ENCODE measurements around the gene LRPAP1. TPM values are rescaled to one million over a fixed set of nuclear protein-coding genes. Genes with fewer than 3 reads are reported as not detected.

The LRPAP1 gene
- total RNA-seq, 2 donors from 2014 or later: 82.5 to 93.9 TPM

DNA sequence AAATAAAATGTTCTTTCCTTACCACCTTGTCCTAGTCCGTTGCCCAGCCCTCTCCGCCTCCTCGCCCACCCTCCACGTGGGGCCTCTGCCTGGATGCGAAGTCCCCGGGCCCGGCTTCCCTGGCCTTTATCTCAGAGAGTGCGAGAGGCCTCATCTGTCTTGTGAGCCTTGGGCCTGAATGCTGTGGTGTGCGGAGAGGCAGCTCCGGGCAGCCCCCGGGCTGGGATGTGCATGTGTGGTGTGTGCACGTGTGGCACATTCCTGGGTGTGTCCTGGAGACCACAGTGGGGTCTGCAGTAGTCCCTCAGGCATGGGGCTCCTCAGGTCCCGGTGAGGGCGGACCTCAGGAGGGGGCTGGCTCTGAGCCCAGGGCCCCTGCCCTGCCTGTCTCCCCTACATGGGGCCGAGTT is 37.8 kb downstream of the LRPAP1 start:
- Histone ChIP-seq H3K36me3 (replicated peaks in 1 of 2; ENCODE audit: insufficient read depth in 1 of 2, low read depth in 2 of 2) (no peaks in the 10 kb centered on the region), H3K4me1 (no peaks in the 10 kb centered on the region), H3K27me3 (no peaks in the 10 kb centered on the region), H3K4me3 (no peak overlapping the region), H3K9me3 (no peaks in the 10 kb centered on the region), H3K27ac (no peak overlapping the region)
- TF ChIP-seq, protein P1, sequence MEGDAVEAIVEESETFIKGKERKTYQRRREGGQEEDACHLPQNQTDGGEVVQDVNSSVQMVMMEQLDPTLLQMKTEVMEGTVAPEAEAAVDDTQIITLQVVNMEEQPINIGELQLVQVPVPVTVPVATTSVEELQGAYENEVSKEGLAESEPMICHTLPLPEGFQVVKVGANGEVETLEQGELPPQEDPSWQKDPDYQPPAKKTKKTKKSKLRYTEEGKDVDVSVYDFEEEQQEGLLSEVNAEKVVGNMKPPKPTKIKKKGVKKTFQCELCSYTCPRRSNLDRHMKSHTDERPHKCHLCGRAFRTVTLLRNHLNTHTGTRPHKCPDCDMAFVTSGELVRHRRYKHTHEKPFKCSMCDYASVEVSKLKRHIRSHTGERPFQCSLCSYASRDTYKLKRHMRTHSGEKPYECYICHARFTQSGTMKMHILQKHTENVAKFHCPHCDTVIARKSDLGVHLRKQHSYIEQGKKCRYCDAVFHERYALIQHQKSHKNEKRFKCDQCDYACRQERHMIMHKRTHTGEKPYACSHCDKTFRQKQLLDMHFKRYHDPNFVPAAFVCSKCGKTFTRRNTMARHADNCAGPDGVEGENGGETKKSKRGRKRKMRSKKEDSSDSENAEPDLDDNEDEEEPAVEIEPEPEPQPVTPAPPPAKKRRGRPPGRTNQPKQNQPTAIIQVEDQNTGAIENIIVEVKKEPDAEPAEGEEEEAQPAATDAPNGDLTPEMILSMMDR (IDR thresholded peaks at IDR 0.05): no peak
- no peak for TF ChIP-seq POLR2A (IDR thresholded peaks at IDR 0.05)
- intact Hi-C loops (cut with DNase I): no loop called here
- no peak for ATAC-seq
- 68 to 73% methylated on average over 10 to 12 of the region's 15 CpGs for WGBS, 2 donors
- no peak for DNase-seq

DNA sequence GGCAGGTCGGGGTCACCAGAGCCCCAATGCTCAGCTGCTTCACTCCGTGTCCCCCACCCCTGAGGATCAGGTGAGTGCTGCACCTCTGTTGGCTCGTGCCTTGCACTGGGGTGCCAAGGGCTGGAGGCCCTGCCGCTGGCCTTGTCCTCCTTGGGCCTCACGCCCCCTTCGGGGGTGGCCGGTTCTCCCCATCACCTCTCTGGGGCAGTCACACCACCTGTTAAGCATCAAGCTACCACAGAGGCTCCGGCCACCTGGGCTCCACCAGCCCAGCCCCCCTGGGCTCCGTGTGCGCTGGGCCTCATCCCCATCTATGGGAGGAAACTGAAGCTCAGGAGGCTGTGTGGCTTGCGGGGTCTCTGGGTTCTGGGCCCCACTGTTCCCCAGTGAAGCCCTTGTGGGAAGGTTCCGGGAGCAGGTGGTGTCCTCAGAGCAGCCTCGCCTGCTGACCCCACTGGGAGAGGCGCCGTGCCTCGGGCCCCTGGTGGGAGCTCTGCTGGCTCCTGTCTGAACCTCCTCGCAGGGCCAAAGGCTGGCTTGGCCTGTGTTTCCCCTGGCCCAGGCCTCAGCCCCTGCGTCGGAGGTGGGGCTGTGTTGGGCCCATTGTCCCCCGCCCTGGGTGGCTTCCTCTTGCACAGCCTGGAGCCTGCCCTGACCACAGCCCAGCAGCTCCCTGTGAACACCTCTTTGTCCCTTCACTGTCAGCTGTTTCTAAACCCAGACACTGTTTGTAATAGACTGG is 38.3 kb downstream of the LRPAP1 start:
- intact Hi-C loops (cut with DNase I): no loop called here
- Histone ChIP-seq H3K4me1 (no peaks in the 10 kb centered on the region), H3K4me3 (no peak overlapping the region), H3K27me3 (no peaks in the 10 kb centered on the region), H3K9me3 (no peaks in the 10 kb centered on the region), H3K27ac (no peak overlapping the region), H3K36me3 (replicated peaks in 1 of 2; ENCODE audit: insufficient read depth in 1 of 2, low read depth in 2 of 2) (no peaks in the 10 kb centered on the region)
- no peak for TF ChIP-seq POLR2A (IDR thresholded peaks at IDR 0.05)
- no peak for ATAC-seq
- WGBS, 2 donors: 73 to 86% methylated on average over 16 to 20 of the region's 20 CpGs
- no peak for DNase-seq

DNA sequence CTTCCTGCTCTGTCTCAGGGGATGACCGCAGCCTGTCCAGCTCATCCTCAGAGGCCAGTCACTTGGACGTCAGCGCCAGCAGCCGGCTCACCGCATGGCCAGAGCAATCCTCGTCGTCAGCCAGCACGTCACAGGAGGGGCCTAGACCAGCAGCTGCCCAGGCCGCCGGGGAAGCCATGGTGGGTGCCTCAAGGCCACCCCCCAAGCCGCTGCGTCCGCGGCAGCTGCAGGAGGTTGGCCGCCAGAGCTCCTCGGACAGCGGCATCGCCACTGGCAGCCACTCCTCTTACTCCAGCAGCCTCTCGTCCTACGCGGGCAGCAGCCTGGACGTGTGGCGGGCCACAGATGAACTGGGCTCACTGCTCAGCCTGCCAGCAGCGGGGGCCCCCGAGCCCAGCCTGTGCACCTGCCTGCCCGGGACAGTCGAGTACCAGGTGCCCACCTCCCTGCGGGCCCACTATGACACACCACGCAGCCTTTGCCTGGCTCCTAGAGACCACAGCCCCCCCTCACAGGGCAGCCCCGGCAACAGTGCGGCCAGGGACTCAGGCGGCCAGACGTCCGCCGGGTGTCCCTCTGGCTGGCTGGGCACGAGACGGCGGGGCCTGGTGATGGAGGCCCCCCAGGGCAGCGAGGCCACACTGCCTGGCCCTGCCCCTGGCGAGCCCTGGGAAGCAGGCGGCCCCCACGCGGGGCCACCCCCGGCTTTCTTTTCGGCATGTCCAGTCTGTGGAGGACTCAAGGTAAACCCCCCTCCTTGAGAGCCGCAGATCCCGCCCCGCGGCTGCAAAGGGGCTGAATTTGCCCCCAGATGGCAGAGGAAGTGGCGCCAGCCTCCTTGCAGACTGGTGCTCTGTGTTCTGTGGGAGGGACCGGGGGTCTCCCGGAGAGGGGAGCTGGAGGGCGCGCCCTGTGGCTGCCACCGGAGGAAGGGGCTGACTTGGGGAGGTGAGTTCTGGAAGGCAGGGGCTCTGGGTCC is 39.2 kb downstream of the LRPAP1 start:
- 89% methylated on average over 54 of the region's 55 CpGs; no CpG with 5 or more reads in 1 of the 2 donors for WGBS, 2 donors
- no peaks in the 10 kb centered on the region for H3K27me3 ChIP-seq
- TF ChIP-seq, protein P1 (IDR thresholded peaks at IDR 0.05): no peak
- no peak for TF ChIP-seq POLR2A (IDR thresholded peaks at IDR 0.05)
- no peak overlapping the region for H3K27ac ChIP-seq
- no peaks in the 10 kb centered on the region for H3K4me1 ChIP-seq
- H3K4me3 ChIP-seq: no peak overlapping the region
- no peaks in the 10 kb centered on the region for H3K9me3 ChIP-seq
- intact Hi-C loops (cut with DNase I): no loop called here
- ATAC-seq (no peak), DNase-seq (no peak)
- H3K36me3 ChIP-seq (replicated peaks in 1 of 2; ENCODE audit: insufficient read depth in 1 of 2, low read depth in 2 of 2): no peaks in the 10 kb centered on the region

DNA sequence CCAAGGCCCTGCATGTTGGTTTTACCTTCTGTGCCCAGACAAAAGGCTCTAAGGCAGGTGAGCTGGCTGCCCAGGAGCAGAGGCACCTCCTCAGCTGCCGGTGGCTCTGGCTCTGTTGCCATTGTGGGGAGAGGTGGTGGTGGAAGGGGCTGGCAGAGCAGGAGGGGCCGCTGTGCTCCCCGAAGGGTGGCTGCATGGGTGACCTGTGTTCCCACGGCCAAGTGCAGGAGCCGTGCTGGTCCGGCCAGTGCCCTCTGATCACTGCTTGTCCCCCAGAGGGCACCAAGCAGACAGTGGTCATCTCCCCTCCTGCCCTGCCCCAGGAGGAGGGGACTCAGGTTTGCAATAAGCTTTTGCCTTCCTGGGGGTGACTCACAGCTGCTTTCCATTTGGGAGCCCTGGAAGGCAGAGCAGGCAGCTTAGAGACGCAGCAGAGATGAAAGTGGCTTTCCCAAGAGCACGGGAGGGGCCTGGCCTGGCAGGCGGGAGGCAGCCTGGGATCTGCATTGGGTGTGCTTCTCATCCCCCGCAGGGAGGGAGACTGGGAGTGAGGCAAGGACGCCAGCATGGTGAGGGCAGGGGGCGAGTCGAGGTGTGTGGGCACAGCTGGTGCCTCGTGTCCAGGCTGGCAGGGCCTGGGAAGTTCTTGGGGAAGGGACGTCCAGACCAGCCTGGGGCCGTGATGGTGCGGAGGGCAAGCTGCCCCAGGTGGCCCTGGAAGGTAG is 40.4 kb downstream of the LRPAP1 start:
- WGBS, 2 donors: 69 to 93% methylated on average over 11 to 15 of the region's 17 CpGs
- intact Hi-C loops (cut with DNase I): no loop called here
- no peak overlapping the region for H3K27ac ChIP-seq

More for the DNA sequence above, 40.4 kb downstream of the LRPAP1 start:
- no peak for DNase-seq
- Histone ChIP-seq H3K4me1 (no peaks in the 10 kb centered on the region), H3K27me3 (no peaks in the 10 kb centered on the region), H3K4me3 (no peak overlapping the region), H3K36me3 (replicated peaks in 1 of 2; ENCODE audit: insufficient read depth in 1 of 2, low read depth in 2 of 2) (no peaks in the 10 kb centered on the region), H3K9me3 (no peaks in the 10 kb centered on the region)
- no peak for ATAC-seq
- no peak for TF ChIP-seq POLR2A (IDR thresholded peaks at IDR 0.05)
- TF ChIP-seq, protein P1 (IDR thresholded peaks at IDR 0.05): no peak

Data from body of pancreas (tissue), 4 donors.